GM21367 (cell line): ENCODE results near the gene HSPA9.

Source experiments
- ATAC-seq: cut with Tn5 transposase; IDR thresholded peaks from one replicate; pipeline ENCODE4 v1.9.1; 2021; ENCODE audit not compliant: unreplicated experiment

The HSPA9 gene

DNA sequence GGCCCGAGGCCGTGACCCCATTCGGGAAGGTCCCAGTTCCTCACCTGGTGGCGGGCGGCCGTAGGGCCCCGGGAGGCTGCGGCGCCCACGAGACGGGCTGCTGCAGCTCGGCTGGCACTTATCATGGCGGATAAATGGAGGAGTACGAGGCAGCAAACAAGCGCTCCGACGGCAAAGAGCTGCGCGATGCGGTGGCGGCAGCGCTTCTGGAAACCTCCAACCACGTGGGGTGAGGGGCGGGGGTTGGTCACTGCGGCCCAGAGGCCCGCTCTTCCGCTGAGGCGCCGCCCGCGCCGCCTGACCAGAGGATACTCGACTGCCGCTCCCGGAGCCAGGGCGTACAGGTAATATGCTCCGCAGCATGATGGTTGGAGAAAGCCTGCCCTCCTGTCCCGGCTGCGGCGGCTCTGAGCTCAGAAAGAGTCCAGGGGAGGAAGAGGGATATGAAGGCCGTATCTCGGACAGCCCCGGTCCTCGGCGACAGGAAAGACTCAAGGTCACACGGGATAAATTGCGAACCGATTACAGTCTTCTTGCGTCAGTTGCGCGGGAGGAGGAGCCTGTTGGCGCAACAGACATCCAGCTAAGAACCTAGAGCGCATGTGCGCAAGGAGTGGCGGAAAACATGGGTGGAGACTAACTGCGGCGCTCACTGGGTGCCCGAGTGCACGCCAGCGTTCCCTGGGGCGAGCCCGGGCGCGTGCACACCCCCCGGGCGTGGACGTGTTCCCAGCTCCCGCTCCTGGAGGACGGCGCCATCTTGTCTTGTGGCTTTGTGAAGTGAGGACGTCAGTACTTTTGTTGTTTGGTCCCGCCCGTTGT is at the start of gene HSPA9:
TSS of gene HSPA9 (minus strand) at position 208 of the 822 bp plus-strand sequence. CDS start at position 125, 83 bp downstream.
- peak; percentile 79 for ATAC-seq

DNA sequence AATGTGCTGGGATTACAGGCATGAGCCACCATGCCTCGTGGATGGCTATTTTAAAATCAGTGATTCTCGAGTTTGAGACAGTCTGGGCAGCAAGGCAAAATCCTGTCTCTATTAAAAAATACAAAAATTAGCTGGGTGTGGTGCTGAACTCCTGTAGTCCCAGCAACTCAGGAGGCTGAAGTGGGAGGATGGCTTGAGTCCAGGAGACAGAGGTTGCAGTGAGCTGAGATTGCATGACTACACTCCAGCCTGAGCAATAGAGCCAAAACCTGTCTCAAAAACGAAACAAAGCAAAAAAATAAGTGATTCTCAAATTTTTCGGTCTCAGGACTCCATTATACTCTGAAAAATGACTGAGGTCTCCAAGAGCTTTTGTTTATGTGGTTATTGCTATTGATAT is 47.9 kb upstream of the HSPA9 start:
- ATAC-seq, result no peak

DNA sequence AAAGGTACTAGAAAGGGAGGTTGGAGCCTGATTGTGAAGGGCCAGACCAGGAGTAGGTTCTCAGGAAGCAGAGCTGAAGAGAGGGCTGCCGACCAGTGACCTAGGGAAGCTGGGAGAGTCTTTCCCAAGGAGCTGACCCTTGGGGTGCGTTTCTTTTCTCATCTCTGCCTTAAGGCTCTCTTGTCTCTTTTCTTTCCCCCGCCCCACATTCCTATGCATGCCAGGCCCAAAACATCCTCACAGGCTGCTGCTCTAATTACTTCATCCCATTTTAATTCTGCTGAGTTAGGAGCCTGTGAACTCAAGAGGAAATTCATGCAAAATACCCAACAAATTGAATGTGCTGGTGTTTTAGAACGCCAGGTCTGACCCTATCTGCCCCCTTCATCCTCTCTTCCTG is 46.9 kb upstream of the HSPA9 start:
- ATAC-seq, result no peak

DNA sequence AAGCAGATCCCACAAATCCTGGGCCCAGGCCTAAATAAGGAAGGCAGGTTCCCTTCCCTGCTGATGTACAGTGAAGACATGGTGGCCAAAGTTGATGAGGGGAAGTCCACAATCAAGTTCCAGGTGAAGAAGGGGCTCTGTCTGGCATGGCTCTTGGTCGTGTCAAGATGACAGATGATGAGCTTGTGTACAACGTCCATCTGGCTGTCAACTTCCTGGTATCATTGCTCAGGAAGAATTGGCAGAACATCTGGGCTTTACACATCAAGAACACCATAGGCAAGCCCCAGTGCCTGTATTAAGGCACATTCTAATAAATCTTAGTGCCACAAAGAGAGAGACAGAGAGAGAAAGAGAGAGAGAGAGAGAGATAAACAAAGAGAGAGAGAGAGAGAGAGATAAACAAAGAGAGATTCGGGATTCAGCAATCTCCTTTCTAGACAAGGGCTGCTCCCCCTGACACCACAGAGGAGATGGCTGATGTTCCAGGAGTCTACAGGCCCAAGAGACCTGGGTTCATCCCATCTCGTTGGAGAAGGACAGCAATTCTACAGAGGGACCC is 45.5 kb upstream of the HSPA9 start:
- ATAC-seq, result no peak

DNA sequence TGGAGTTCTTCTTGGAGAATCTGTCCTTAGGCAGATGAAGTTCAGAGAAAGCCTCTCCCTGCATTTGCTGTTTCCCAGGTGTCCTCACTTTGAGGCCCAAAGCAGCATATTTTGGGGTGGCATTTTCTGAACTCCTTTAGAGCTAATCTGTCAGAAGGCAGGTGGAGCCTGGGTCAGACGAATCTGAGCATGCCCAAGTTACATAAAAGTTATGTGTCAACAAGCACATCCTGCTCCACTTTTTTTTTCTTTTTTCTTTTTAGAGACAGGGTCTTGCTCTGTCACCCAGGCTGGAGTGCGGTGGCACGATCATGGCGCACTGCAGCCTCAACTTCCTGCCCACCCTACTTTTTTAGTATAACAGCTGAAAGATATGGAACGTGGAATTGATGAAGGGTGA is 41.3 kb upstream of the HSPA9 start:
- ATAC-seq, result no peak

DNA sequence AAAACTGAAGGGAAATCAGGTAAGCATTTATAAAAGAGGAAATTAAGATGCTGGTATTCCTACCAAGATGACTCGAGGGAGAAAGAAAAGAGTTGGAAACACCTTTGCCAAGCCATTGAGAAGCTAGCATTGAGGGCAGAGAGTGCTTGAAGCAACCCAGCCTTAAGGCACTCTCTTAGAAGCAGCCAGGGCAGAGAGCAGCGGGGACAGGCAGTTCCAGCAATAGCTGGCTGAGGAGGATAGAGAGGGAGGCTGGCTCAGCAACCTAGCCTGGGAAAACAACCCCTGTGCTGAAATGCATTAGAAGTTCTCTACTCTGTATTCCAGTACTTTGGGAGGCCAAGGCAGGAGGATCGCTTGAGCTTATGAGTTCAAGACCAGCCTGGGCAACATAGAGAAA is 40.3 kb upstream of the HSPA9 start:
- ATAC-seq, result no peak

DNA sequence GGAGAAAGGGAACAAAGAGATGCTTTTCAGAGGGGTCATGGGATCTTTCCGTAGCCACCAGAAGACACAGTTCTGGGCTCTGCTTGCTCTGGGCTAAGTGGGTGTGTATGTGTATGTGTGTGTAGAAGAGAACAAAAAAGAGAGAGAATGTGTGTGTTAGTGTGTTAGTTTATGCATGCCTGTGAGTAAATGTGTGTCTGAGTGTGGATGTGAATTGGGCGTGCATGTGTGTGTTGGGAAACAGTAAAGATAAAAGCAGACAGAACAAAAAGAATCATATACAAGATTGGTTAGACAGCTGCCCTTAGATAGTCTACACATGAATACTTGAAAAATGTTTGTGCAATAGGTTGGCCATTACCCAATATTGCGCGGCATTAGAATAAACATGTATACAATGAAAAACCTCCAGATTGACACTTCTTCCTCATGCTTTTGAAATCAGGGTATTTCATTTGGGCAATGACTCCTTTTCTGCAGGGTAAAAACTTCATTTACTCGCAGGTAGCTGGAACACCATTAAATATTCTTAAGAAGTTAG is 36.5 kb upstream of the HSPA9 start:
- ATAC-seq, result no peak

DNA sequence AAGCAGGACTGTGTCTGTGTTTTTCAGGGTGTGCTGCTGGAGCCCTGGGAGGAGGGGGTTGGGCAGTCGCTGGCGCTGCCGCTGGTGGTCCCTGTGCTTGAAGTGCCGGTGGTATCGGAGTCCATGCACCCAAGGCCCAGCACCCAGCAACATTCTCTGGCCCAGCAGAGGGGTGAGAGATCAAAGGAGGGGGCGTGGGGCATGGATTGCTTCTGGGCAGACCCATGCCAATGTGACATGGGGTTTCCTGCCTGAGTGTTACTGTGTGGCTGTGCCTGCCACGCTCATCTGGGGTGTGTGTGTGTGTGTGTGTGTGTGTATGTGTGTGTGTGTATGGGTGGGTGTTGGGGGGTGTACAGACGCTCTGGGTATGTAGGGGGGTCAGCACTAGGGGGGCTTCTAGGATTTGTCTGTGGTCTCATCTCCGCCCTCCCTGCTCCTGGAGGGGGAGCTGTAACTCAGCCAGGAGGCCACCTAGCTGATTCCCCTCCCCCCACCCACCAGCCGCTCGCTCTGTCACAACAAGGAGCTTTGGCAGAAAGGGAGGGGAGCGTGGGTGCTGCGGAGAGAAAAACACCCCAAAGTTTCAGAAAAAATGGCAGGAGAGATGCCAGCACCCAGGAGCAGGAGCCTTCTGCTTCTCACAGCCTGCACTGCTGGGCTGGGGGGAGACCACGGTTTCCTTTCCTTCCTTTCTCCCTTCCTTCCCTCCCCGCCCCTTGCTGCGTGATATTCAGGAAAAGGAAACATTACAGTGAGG is 35.9 kb upstream of the HSPA9 start:
- no peak for ATAC-seq

DNA sequence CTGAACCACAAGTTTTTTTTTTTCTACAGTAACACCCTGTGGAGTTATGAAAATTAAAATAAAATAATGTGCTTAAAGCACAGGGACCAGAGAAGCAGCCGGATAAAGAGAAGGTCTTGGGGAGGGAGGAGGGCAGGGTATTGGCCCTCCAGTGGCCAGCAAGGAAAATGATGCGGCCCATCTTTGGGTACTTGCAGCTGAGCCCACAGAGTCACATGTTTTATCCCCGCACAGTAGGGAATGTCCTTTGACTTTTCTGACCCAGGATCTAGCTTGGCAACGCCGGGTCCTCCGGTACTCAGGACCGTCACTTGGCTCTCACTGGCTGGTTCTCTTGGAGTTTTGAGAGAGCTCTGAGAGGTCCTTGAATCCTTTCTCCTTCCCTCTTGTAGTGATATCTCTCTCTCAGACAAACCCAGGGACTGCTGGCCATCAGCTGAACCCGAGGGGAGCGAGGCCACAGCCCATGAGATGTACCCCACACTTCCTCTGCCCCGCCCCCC is 35.3 kb upstream of the HSPA9 start:
- no peak for ATAC-seq

DNA sequence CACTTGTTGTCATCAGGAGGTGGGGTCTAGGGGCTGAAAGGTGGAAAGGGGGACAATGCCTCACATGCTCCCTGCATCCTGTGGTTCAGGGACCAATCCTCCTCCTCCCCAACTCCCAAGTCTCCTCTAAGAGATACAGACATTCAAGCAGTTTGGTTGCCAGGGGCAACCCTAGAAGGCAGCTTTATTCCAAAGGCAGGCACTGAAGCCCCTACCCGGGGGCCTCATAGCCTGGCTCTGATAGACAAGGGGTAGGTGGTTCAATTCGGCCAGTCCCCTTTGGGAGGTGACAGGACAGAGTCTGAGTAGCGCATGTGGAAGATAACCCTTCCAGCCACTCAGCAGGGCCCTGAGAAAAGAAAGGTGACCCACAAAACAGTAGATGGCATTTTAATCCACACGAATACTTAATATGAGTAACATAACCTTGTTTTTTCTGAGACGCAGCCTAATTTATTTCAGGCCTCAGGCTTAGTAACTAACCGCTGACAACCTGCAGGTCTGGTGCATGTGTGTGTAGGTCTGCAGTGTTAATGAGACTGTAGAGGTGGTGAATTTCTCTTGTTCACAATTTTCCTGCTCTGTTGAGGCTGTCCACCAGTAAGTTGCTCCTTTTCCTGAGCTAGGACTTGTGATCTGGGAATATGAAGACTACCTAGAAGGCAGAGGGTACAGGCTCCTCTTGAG is 31.3 kb upstream of the HSPA9 start:
- no peak for ATAC-seq

DNA sequence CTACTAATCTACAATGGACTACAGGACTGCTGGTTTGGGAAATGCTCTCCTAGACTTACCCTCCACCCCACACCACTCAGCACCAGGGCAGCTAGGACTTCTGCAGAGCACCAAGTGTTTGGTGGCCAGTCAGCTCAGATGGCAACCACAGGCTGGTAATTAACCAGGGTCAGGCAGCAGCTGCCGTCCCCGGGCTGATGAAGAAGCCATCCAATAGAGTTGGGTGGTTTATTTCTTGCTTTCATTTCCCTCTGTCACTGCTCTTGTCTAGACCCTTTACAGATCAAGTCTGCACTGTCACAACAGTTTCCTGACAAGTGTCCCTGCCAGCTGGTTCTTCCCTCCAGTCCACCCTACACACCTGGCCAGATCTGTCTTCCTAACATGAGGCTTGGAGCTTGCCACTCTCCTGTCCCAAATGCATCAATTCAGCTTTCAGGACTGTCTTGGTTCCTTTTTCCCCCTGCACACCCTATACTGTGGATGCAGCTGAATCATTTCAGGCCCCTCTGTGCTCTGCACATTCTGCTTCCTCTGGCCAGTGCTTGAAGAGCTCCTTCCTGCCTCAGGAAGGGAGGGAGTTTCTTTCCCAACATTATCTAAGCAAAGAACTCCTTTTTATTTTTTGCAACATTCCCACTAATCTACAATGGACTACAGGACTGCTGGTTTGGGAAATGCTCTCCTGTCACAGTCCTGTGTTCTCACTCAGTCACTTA is 30.2 kb upstream of the HSPA9 start:
- ATAC-seq, result peak; percentile 41

DNA sequence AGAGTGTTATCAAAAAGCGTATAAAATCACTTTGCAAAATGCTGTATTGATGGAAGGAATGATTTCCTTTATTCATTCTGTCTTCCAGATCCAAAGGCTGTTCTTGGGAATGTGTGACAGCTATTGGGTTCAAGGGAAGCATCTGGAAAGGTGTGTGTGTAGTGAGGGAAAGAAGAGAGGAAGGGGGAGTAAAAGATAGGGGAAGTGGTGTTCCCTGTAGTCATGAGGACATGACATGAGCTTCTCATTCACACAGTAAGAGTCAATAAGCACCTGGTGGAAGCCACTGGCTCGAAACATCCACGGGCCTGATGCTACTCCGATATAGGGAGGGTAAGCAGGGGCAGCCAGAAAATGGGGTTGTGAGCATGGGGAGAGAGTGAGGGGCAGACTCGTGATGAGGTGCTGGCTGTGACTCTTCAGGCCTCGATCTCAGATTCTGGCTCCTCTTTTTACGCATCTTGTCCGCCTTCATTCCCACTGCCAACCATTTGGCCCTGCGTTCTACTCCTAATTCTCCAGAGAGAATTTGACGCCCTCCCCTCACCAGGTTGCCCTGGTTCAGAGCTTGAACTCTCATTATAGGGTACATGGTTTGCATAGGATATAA is 29.1 kb upstream of the HSPA9 start:
- ATAC-seq, result no peak

DNA sequence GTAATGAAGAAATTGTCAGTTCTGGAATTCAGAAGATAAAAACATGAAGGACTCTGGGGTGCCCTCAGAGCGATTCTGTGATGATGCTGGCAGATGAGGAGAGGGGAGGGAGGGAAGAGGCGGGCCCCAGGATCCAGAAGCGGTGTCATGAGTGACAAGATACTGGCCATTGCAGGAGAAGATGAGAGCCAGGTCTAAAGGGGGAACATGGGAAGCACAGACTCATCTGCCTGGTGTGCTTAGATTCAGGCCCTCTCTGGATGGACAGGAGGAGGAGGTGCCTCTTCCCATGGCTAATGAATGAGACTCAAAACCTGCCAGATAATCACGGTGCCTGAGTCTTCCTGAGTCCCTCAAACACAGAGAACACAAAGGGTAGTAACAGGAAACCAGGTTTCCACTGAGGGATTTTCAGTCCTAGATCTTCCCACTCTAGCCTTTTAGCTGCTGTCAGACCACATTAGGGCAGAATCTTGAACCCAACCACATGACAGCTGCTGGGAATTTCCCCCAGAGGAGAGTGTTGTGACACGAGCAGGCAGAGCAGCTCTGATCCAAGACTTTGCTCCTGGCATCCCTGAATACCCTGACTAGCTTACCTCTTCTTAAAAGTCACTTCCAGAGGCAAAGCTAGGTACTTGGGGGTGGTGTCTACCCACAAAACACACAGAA is 28.2 kb upstream of the HSPA9 start:
- ATAC-seq, result no peak

DNA sequence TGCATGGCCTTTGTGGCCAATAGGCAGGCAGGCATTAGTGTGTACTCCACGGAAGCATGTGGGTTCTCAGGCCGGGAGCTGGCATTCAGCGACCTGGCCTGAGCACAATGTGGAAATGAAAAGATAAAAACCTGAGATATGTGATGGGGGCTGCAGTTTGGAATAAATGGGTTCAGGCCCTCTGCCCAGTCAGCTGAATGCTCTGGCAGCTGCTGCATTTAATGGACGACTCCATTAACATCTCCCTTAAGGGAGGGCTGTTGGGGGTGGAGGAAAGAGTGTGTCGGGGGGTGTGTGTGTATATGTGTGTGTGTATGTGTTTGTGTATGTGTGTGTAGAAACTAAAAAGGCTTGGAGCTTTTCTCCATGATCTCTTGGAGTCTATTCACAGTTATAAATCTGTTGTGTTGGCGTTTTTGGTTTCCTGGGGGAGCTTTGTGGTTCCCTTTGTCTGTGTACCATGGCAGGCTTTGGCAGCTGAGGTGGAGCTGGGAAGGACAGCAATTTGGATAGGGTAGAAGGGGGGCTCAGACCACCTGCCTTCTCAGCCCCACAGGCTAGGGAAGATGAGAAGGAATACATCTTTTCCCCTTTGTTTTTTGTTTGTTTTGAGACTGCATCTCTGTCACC is 27.3 kb upstream of the HSPA9 start:
- ATAC-seq, result no peak

DNA sequence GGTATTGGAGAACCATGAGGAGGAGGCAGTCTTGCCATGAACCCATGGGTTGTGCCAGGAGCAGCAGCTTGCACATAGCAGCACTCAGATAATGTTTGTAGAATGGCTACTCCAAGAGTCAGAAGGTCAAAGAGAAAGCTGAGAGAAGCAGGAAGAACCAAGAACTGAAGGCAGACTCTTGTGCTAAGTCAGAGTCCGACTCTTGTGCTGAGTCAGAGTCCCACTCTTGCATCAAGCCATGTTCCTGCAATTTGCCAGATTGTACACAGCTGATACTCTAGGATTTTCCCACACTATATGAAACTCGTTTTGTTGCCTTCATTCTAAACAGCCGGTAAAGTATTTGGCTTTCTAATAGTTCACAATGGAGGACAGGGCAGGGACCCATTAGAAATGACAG is 26.2 kb upstream of the HSPA9 start:
- ATAC-seq, result no peak

DNA sequence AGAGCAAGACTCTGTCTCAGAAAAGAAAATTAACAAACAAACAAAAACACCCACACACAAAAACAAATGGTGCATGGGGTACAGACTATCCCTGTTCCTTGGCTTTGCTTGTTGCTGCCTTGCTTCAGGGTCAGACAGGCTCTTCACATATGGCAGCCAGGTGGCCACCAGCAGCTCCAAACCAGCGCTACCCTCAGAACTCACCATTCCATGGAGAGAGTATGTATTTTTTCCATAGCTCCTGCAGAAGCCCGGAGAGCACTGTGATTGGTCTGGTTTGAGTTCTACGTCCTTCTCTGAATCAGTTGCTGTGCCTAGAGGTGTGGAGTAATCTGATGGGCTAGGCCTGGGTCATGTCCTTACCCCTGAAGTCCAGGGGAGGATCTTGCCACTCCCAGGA is 25.2 kb upstream of the HSPA9 start:
- ATAC-seq, result no peak

DNA sequence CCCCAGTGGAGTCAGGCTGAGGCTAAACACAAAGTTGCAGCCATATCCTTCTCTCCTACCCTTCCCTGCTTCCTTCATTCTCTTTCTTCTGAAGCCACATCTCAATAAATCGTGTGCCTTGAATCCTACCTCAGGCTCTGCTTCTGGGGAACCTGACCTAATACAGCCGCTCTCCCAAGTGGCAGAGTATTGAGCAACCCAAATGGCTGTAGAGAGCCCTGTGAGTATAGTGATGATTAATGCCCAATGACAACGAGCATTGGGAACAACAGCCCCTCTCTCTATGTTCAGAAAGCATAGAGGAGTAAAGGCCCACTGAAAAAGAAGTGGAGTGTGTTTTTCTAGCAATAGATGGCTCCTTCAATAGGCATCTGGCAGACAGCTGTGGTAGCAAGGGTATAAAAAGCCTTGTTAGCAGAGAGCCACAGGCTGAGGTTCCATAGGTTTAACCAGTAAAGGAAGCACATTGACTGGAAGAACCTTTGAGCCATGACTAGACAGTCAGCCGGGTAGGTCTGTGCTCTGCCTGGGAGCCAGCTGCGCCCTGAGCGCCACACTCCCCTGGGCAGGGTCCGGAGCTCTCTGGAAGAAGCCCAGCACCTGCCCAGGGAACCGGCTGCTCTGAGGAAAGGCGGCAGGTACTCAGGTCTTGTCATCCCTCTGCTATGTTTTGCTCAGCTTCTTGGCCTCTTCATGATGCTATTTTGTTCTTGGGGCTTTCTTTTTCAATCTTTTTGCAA is 22.6 kb upstream of the HSPA9 start:
- ATAC-seq, result no peak
